Measurements from ENCODE around the gene SCN5A.

- TF ChIP-seq CTCF (conservative IDR thresholded peaks at IDR 0.05) (no peak), EZH2 (IDR thresholded peaks at IDR 0.05; ENCODE audit: low read depth) (no peak)
These were observed at the start of gene SCN5A for GRCh38 chr3:38649500-38650247.

Data from PC-9 (cell line).